Memory B cell (primary cell): ENCODE measurements around the gene ZFR2.

Experiments used
- ATAC-seq: fragments of 150-1000 bp; cut with Tn5 transposase; 2 replicates; pipeline ENCODE4 v1.10.0; 2021; ENCODE audit warnings: low read depth, mild to moderate bottlenecking, moderate library complexity
- DNase-seq, 2 donors: peaks; one replicate each; pipeline ENCODE4 v3.0.0; 2022; ENCODE audit warnings: low spot score in 2 of 2
- H3K27ac Mint-ChIP-seq: one replicate; pipeline ENCODE4 v1.8.0; 2022; ENCODE audit warnings: mild to moderate bottlenecking, moderate library complexity, mixed read lengths
- H3K27me3 Mint-ChIP-seq: one replicate; pipeline ENCODE4 v1.8.0; 2022; ENCODE audit warnings: mixed read lengths
- H3K36me3 Mint-ChIP-seq: one replicate; pipeline ENCODE4 v1.8.0; 2022; ENCODE audit warnings: mild to moderate bottlenecking, mixed read lengths
- H3K4me1 Mint-ChIP-seq: one replicate; pipeline ENCODE4 v1.8.0; 2022; ENCODE audit warnings: mixed read lengths
- H3K4me3 Mint-ChIP-seq: one replicate; pipeline ENCODE4 v1.8.0; 2022; ENCODE audit warnings: mild to moderate bottlenecking, moderate library complexity, mixed read lengths
- H3K9me3 Mint-ChIP-seq: one replicate; pipeline ENCODE4 v1.8.0; 2022; ENCODE audit warnings: mixed read lengths

ZFR2 gene

GRCh38 chr19:3776479-3777040, 92.3 kb downstream of the ZFR2 start:
- peaks cover 7% of the 10 kb centered on the region for H3K27me3 Mint-ChIP-seq
- no peaks in the 10 kb centered on the region for H3K4me1 Mint-ChIP-seq
- H3K27ac Mint-ChIP-seq: no peak overlapping the region
- H3K4me3 Mint-ChIP-seq: no peak overlapping the region
- peaks cover 5% of the 10 kb centered on the region for H3K36me3 Mint-ChIP-seq
- ATAC-seq (no peak), DNase-seq (no peak)
- peaks cover 7% of the 10 kb centered on the region for H3K9me3 Mint-ChIP-seq

GRCh38 chr19:3775831-3776230, 93.0 kb downstream of the ZFR2 start:
- H3K4me1 Mint-ChIP-seq: no peaks in the 10 kb centered on the region
- peaks cover 7% of the 10 kb centered on the region for H3K27me3 Mint-ChIP-seq
- no peak overlapping the region for H3K27ac Mint-ChIP-seq
- DNase-seq: no peak
- H3K36me3 Mint-ChIP-seq: peaks cover 6% of the 10 kb centered on the region
- no peak for ATAC-seq
- H3K9me3 Mint-ChIP-seq: peaks cover 5% of the 10 kb centered on the region
- no peak overlapping the region for H3K4me3 Mint-ChIP-seq

DNA sequence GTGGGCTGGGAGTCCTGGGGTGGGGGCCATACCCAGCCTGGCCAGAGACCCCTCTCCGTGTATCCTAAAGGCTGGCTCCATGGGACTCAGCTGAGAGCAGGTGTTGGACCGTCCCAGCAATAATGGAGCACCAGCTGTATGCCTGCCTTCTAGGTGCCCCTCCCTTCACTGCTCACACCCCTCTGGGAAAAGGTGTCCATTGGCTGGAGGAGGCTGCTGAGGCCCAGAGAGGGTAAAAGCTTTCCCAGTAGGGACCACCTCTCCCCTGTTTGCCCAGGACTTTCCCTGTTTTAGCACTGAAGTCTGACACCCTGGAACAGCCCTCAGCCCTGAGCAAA, 93.5 kb downstream of the ZFR2 start:
- Mint-ChIP-seq H3K9me3 (peaks cover 5% of the 10 kb centered on the region), H3K27me3 (peaks cover 7% of the 10 kb centered on the region), H3K27ac (no peak overlapping the region), H3K4me1 (no peaks in the 10 kb centered on the region), H3K36me3 (peaks cover 6% of the 10 kb centered on the region), H3K4me3 (no peak overlapping the region)
- no peak for ATAC-seq
- DNase-seq: no peak

GRCh38 chr19:3774621-3775373, 94.0 kb downstream of the ZFR2 start:
- ATAC-seq (no peak), DNase-seq (no peak)
- H3K27me3 Mint-ChIP-seq: peaks cover 7% of the 10 kb centered on the region
- H3K36me3 Mint-ChIP-seq: peaks cover 8% of the 10 kb centered on the region
- no peaks in the 10 kb centered on the region for H3K4me1 Mint-ChIP-seq
- no peak overlapping the region for H3K4me3 Mint-ChIP-seq
- H3K27ac Mint-ChIP-seq: no peak overlapping the region
- peaks cover 5% of the 10 kb centered on the region for H3K9me3 Mint-ChIP-seq

DNA sequence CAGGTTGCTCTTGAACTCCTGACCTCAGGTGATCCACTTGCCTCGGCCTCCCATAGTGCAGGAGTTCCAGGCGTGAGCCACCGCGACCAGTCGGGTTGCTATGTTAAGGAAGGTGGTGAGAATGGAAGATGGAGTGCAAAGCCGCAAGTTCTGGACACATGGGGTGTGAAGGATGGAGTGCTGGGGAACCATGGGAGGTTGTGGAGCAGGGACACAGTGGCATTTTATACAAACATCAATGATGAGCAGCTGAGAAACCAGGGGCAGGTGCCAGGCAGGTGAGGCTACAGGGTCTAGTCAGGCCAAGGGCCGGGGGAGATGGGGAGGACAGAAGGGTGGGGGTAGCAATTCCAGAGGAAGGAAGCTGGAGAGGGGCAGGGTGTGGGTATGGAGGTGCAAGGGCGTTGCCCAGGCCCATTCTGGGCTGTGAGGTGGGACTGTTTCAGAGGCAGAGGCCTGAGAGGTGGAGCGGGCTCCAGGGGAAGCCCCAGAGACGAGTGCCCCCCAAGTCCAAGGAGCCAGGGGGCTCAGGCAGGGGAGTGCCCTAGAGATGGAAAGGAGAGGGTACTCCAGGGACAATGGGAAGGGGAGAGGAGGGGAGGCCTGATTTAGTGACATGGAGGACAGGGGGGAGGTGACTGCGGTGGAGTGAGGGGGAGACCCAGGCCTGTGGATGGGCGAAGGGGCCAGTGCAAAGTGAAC, 94.9 kb downstream of the ZFR2 start:
- Mint-ChIP-seq H3K4me3 (no peak overlapping the region), H3K27me3 (peaks cover 7% of the 10 kb centered on the region), H3K36me3 (peaks cover 10% of the 10 kb centered on the region), H3K9me3 (peaks cover 5% of the 10 kb centered on the region), H3K4me1 (no peaks in the 10 kb centered on the region), H3K27ac (no peak overlapping the region)
- DNase-seq (no peak), ATAC-seq (no peak)

DNA sequence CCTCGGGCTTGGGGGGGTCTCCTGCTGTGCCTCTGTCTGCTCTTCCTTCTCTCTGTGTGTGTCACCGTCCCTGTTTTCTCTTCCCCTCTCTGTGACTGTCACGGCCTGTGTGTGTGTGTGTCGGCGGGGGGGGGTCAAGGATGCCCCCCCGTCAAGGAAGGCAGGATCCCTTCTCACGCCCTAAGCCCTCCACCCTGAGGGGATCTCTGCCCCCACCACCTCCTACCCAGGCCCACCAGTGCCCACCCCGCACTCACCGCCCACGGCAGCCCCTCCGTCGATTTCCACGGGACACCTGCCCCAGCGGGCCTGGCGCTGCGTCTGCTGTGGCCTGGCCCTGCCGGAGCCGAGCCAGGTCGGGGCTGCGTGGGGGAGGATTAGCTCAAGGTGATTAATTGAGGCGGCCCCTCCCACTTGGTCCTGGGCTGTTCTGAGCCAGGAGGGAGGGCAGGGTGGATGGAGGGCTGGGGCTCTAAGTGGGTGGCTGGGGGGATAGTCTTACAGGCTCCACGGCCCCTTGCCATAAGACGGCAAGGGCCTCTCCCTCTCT, 96.9 kb downstream of the ZFR2 start, which contains the start of gene RAX2:
Gene RAX2 (minus strand): TSS at position 323 of the 550 bp plus-strand sequence. CDS start 486 bp downstream, outside the sequence.
- no peak for DNase-seq
- Mint-ChIP-seq H3K4me3 (no peak within 1 kb of the TSS), H3K36me3 (peaks cover 14% of the 10 kb centered on the region), H3K9me3 (peaks cover 5% of the 10 kb centered on the region), H3K4me1 (no peaks in the 10 kb centered on the region), H3K27ac (peak within 1 kb of the TSS; percentile 40), H3K27me3 (peaks cover 7% of the 10 kb centered on the region)
- no peak for ATAC-seq

- Mint-ChIP-seq H3K27ac (peak overlapping the region; percentile 40), H3K4me3 (no peak overlapping the region), H3K4me1 (peaks cover 6% of the 10 kb centered on the region), H3K36me3 (peaks cover 17% of the 10 kb centered on the region), H3K27me3 (peaks cover 4% of the 10 kb centered on the region), H3K9me3 (peaks cover 2% of the 10 kb centered on the region)
- DNase-seq (no peak), ATAC-seq (no peak)
Measured at GRCh38 chr19:3771000-3771905, 97.6 kb downstream of the ZFR2 start.

DNA sequence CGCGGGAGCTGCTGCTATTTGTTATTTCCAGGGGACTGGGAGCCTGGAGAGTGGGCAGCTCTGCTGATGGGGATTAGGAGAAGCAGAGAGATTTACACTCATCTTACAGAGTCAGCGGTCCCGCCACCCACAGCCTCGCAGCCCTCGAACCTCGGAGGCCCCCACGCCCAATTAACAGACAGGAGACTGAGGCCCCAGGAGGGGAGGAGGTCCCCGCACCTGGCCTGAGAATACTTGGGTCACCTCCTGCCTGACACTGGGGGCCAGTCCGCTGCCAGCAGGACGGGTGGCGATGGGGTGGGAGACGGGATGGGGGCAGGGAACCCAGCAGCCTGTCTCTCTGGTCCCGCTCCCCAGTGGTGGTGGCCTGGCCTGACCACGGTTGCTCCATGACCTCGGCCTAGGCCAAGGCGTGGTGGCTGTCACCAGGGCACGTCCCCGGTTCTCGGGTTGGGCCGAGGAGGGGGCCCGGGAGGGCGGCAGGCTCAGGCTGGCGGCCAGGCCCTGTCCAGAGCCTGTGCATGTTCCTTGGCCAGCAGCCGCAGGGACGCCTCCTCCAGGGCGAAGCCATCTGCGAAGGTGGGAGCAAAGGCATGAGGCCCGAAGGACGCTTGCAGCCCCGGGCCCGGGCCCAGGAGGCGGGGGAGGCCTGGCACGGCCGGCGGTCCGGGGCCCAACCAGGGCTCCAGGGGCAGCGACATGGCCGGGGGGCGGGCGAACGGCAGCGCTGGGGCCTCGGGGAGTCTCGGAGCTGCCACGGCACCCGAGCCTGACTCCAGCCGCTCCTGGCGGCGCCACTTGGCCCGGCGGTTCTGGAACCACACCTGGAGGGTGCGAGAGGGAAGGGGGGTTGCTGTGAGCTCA, 98.5 kb downstream of the ZFR2 start:
- Mint-ChIP-seq H3K4me3 (no peak overlapping the region), H3K36me3 (peaks cover 19% of the 10 kb centered on the region), H3K27ac (no peak overlapping the region), H3K9me3 (no peaks in the 10 kb centered on the region), H3K4me1 (peaks cover 6% of the 10 kb centered on the region), H3K27me3 (peaks cover 4% of the 10 kb centered on the region)
- ATAC-seq: no peak
- DNase-seq: no peak

GRCh38 chr19:3769494-3769893, 99.3 kb downstream of the ZFR2 start:
- Mint-ChIP-seq H3K27ac (no peak overlapping the region), H3K36me3 (peaks cover 19% of the 10 kb centered on the region), H3K4me1 (peaks cover 6% of the 10 kb centered on the region), H3K9me3 (no peaks in the 10 kb centered on the region), H3K4me3 (no peak overlapping the region), H3K27me3 (peaks cover 4% of the 10 kb centered on the region)
- ATAC-seq: no peak
- no peak for DNase-seq

- no peak overlapping the region for H3K27ac Mint-ChIP-seq
- no peak overlapping the region for H3K4me3 Mint-ChIP-seq
- no peak for DNase-seq
- H3K9me3 Mint-ChIP-seq: no peaks in the 10 kb centered on the region
- no peak for ATAC-seq
- peaks cover 19% of the 10 kb centered on the region for H3K36me3 Mint-ChIP-seq
- peaks cover under 1% of the 10 kb centered on the region for H3K27me3 Mint-ChIP-seq
- peaks cover 6% of the 10 kb centered on the region for H3K4me1 Mint-ChIP-seq
Measured at GRCh38 chr19:3768748-3769099, 100.1 kb downstream of the ZFR2 start.

DNA sequence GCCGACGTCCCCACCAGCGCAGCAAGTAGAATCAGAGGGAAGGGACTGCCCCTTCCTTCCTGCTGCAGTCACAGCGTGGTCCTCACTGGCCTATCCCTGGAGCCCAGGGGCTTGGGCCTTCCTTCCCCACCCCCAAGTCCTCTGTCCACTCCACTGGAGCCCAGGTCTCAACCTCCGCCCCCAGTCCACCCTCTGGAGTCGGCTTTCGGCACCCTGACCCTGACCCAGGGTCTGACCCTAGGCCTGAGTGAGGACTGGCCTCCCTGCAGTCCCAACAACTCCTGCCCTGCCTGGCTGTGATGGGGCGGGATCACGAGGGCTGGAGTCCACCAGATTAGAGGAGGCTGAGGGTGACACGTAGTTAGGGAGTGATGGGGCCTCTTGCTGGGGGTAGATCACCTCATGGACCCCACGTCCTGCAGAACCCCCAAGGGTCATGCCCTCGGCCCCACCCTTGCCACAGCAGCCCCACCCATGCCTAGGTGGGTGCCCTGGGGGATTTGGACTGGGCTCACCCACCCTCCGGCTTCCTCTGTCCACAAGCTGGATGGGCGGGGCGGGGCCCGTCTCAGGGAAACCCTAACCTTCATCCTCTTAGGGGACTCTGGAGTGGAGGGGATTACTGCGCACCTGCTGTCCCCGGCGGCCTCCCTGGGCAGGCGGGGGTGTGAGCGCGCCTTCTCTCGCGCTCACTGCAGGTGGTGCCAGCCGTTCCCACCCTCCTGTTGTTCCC, 100.7 kb downstream of the ZFR2 start:
- H3K4me1 Mint-ChIP-seq: peaks cover 6% of the 10 kb centered on the region
- no peak overlapping the region for H3K27ac Mint-ChIP-seq
- DNase-seq: no peak
- no peak for ATAC-seq
- no peaks in the 10 kb centered on the region for H3K9me3 Mint-ChIP-seq
- H3K36me3 Mint-ChIP-seq: peaks cover 19% of the 10 kb centered on the region
- no peak overlapping the region for H3K4me3 Mint-ChIP-seq
- no peaks in the 10 kb centered on the region for H3K27me3 Mint-ChIP-seq

- H3K9me3 Mint-ChIP-seq: no peaks in the 10 kb centered on the region
- H3K27me3 Mint-ChIP-seq: no peaks in the 10 kb centered on the region
- DNase-seq (no peak), ATAC-seq (no peak)
- no peak overlapping the region for H3K27ac Mint-ChIP-seq
- no peak overlapping the region for H3K4me3 Mint-ChIP-seq
- peaks cover 9% of the 10 kb centered on the region for H3K4me1 Mint-ChIP-seq
- peaks cover 19% of the 10 kb centered on the region for H3K36me3 Mint-ChIP-seq
Measured at GRCh38 chr19:3767050-3767449, 101.8 kb downstream of the ZFR2 start.
